Mesothelial cell of epicardium (in vitro differentiated cells): ENCODE results near the gene RNU6-1. TPM values are rescaled to one million over a fixed set of nuclear protein-coding genes. Genes with fewer than 3 reads are reported as not detected.

Experiments
- DNase-seq, 2 experiments: peaks; one replicate each; pipeline ENCODE4 v3.0.0; 2021; ENCODE audit warnings: low spot score in 2 of 2; ENCODE audit not compliant: unreplicated experiment in 2 of 2
- H3K27ac Mint-ChIP-seq: 2 replicates; pipeline ENCODE4 v1.8.0; 2021; ENCODE audit warnings: mixed read lengths
- H3K27me3 Mint-ChIP-seq: 2 replicates; pipeline ENCODE4 v1.8.0; 2021; ENCODE audit warnings: low read depth, mixed read lengths
- H3K36me3 Mint-ChIP-seq: 2 replicates; pipeline ENCODE4 v1.8.0; 2021; ENCODE audit warnings: mixed read lengths
- H3K4me1 Mint-ChIP-seq: 2 replicates; pipeline ENCODE4 v1.8.0; 2021; ENCODE audit warnings: mixed read lengths
- H3K4me3 Mint-ChIP-seq: 2 replicates; pipeline ENCODE4 v1.8.0; 2021; ENCODE audit warnings: mild to moderate bottlenecking, moderate library complexity, mixed read lengths
- H3K9me3 Mint-ChIP-seq: 2 replicates; pipeline ENCODE4 v1.8.0; 2021; ENCODE audit warnings: mixed read lengths
- total RNA-seq: library from RNA; stranded (reverse); gene quantifications from 3 replicates; pipeline ENCODE4 v1.2.1, GENCODE V29; 2021
- TF ChIP-seq, protein P1 (sequence below): fragments of 200-600 bp; sonication (generic); IDR thresholded peaks from one replicate; pipeline ENCODE4 v1.5.0; 2021; ENCODE audit warnings: antibody characterized with exemption; ENCODE audit not compliant: unreplicated experiment

Gene RNU6-1
- total RNA-seq, 1 donor from 2014 or later, result not detected

DNA sequence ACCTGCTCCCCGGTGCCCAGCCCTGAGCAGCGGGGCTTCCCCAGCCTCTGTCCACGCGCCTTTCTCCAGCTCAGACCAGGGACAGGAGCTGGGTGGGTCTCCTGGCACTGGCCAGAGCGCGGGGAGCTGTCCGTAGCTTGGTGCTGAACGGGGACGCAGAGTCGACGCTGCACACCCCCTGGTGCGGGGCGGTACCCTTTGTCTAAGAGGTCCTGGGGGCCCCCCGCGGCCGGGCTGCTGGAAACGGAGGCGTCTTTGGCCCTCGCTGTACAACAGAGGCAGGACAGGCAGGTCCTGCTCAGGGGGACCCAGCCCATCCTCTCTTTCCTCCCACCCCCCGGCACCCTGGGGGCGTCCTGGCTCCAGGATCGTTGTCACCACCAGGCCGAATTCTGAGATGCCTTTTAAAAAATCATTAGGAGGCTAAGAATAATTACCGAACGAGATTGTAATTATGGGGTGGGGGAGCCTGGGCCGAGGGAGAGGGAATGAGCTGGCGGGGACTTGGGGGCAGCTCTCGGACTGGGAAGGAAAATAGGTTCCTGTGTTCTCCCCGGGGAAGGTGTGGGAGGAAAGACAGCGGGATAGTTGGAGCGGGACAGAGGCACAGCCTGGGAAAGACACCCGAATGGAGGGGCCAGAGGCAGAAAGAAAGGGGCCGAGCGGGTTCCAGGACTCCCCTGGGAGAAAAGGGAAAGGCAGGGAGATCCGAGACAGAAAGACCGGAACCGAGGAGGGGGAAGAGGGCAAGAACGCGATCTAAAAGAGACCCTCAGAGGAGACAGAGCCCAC lies 18.7 kb downstream of the RNU6-1 start:
- peak overlapping the region; percentile 34 for H3K4me3 Mint-ChIP-seq
- peaks cover 24% of the 10 kb centered on the region for H3K4me1 Mint-ChIP-seq
- peak; percentile 66 to 85 for DNase-seq
- no peak overlapping the region for H3K27ac Mint-ChIP-seq
- TF ChIP-seq, protein P1, sequence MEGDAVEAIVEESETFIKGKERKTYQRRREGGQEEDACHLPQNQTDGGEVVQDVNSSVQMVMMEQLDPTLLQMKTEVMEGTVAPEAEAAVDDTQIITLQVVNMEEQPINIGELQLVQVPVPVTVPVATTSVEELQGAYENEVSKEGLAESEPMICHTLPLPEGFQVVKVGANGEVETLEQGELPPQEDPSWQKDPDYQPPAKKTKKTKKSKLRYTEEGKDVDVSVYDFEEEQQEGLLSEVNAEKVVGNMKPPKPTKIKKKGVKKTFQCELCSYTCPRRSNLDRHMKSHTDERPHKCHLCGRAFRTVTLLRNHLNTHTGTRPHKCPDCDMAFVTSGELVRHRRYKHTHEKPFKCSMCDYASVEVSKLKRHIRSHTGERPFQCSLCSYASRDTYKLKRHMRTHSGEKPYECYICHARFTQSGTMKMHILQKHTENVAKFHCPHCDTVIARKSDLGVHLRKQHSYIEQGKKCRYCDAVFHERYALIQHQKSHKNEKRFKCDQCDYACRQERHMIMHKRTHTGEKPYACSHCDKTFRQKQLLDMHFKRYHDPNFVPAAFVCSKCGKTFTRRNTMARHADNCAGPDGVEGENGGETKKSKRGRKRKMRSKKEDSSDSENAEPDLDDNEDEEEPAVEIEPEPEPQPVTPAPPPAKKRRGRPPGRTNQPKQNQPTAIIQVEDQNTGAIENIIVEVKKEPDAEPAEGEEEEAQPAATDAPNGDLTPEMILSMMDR, result no peak
- peaks cover 10% of the 10 kb centered on the region for H3K9me3 Mint-ChIP-seq
- H3K27me3 Mint-ChIP-seq, result peaks cover 94% of the 10 kb centered on the region
- peaks cover 3% of the 10 kb centered on the region for H3K36me3 Mint-ChIP-seq

DNA sequence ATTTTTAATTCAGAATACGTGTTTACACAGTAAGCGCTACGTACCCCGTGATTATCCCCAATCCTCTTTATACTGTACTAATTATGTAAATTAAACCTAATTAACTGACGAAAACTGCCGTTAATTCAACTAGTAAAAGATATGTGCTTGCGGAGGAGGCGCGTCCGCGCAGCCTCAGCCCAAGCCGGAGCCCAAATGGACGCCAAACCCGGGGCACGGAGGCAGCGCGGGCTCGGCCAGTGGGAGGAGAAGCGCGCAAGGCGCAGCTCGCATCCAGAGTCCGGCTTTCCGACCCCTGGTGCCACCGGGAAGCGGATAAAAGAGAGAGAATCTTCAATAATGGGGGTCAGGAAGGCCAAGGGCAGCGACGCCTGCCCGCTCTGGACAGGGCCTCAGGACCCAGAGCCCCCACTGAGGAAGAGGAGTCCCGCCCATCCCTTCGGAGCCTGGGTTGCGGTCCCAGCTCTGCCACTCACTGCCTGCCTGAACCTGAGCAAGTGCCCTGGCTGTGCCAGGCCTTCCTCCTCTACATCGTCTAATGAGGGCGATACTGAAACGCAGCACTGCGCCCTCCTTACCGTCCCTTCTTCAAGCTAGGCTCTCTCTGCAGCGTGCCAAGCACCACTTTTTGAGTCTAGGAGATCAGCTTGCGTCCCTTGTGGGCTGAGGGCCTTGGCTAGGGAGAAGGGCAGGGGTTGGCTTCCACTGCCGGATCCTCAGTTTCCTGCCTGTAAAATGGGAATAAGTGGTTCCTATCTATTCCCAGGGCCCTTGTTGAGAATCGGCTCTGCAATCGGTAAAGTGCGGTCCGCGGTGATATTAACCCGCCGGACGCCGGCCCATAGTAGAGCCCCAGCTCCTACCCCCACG lies 19.5 kb downstream of the RNU6-1 start:
- peaks cover 94% of the 10 kb centered on the region for H3K27me3 Mint-ChIP-seq
- TF ChIP-seq, protein P1, result no peak
- H3K9me3 Mint-ChIP-seq, result peaks cover 16% of the 10 kb centered on the region
- no peak overlapping the region for H3K4me3 Mint-ChIP-seq
- H3K27ac Mint-ChIP-seq, result no peak overlapping the region
- peaks cover 3% of the 10 kb centered on the region for H3K36me3 Mint-ChIP-seq
- peaks cover 17% of the 10 kb centered on the region for H3K4me1 Mint-ChIP-seq
- DNase-seq, result no peak

DNA sequence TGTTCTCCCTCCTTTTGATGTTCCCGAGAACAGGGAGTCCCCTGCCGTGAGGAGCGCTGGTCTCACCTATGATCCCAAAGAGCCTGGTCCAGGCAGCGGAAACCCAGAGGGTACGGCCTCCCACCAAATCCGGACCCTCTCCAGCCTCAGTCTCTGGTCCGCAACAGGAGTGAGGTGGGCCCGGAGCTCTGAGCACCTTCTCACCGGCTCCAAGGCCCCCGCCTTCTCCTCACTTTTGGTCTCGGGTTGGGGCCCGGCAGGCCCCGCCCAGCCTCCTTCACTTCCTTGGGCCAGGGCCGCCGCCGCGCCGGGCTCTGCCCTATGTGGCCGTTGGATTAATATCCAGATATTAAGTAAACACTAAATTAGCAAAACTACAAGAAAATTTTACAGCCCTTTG lies 20.2 kb downstream of the RNU6-1 start:
- peaks cover 3% of the 10 kb centered on the region for H3K36me3 Mint-ChIP-seq
- H3K27me3 Mint-ChIP-seq, result peaks cover 92% of the 10 kb centered on the region
- H3K4me1 Mint-ChIP-seq, result peaks cover 17% of the 10 kb centered on the region
- no peak overlapping the region for H3K27ac Mint-ChIP-seq
- H3K9me3 Mint-ChIP-seq, result peaks cover 16% of the 10 kb centered on the region
- TF ChIP-seq, protein P1, result no peak
- DNase-seq, result no peak
- no peak overlapping the region for H3K4me3 Mint-ChIP-seq

DNA sequence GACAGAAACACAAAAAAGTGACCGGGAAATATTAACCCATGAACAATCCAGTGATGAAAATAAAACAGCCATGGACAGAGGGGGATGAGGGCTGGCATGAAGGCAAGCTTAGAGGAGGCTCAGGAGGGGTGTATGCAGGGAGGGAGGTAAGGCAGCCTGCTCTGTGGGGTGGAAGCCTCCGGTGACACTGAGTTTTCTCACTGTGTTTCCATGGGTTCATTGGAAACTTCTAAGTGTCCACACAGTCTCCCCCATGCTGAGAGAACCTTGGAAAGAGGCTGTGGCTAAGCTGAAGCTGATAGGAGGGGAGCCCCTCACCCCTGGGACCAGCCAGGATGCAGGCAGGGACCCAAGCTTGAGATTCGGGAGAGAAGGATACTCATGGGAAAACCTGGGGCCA lies 21.4 kb downstream of the RNU6-1 start:
- DNase-seq, result no peak

DNA sequence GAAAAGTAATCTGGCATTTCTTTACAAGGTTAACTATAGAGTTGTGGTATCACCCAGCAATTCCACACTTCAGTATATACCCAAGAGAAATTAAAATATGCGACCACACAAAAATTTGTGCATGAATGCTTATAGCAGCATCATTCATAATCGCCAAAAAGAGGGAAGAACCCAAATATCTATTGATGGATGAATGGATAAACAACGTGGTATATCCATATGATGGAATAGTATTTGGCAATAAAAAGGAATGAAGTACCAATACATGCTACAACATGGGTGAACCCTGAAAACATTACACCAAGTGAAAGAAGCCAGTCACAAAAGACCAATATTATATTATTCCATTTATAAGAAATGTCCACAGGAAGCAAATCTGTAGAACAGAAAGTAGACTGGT lies 23.2 kb downstream of the RNU6-1 start:
- Mint-ChIP-seq H3K4me3 (no peak overlapping the region), H3K36me3 (peaks cover 3% of the 10 kb centered on the region), H3K27ac (no peak overlapping the region), H3K27me3 (peaks cover 84% of the 10 kb centered on the region), H3K4me1 (peaks cover 9% of the 10 kb centered on the region), H3K9me3 (peaks cover 16% of the 10 kb centered on the region)
- DNase-seq, result no peak
- TF ChIP-seq, protein P1, result no peak

More for the DNA sequence above, 21.4 kb downstream of the RNU6-1 start:
- TF ChIP-seq, protein P1, result no peak
- no peak overlapping the region for H3K4me3 Mint-ChIP-seq
- no peak overlapping the region for H3K27ac Mint-ChIP-seq
- peaks cover 9% of the 10 kb centered on the region for H3K4me1 Mint-ChIP-seq
- peaks cover 16% of the 10 kb centered on the region for H3K9me3 Mint-ChIP-seq
- H3K27me3 Mint-ChIP-seq, result peaks cover 81% of the 10 kb centered on the region
- peaks cover 3% of the 10 kb centered on the region for H3K36me3 Mint-ChIP-seq
